ENCODE results near the gene ADGRG6. TPM values are rescaled to one million over a fixed set of nuclear protein-coding genes. Genes with fewer than 3 reads are reported as not detected.

Gene ADGRG6
- total and polyA plus RNA-seq, 8 donors, result 1.1 to 102 (median 8.9) TPM

DNA sequence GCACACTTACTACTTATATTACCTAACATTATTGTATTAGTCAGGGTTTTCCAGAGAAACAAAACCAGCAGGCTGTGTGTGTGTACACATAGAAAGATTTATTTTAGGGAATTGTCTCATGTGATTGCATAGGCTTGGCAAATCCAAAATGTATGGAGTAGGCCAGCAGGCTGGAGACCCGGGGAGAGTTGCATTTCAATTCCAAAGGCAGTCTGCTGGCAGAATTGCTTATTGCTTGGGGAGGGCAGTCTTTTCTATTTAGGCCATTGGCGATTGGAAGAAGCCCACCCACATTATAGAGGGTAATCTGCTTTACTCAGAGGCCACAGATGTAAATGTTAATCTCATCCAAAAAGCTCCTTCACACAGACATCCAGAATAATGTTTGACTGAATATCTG, 157.0 kb downstream of the ADGRG6 start:
- intact Hi-C loops (cut with DNase I; ENCODE audit: low total_unique reads), result no loop called here
- no peak for TF ChIP-seq EP300 (IDR thresholded peaks at IDR 0.05)
- TF ChIP-seq, protein P1, sequence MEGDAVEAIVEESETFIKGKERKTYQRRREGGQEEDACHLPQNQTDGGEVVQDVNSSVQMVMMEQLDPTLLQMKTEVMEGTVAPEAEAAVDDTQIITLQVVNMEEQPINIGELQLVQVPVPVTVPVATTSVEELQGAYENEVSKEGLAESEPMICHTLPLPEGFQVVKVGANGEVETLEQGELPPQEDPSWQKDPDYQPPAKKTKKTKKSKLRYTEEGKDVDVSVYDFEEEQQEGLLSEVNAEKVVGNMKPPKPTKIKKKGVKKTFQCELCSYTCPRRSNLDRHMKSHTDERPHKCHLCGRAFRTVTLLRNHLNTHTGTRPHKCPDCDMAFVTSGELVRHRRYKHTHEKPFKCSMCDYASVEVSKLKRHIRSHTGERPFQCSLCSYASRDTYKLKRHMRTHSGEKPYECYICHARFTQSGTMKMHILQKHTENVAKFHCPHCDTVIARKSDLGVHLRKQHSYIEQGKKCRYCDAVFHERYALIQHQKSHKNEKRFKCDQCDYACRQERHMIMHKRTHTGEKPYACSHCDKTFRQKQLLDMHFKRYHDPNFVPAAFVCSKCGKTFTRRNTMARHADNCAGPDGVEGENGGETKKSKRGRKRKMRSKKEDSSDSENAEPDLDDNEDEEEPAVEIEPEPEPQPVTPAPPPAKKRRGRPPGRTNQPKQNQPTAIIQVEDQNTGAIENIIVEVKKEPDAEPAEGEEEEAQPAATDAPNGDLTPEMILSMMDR (IDR thresholded peaks at IDR 0.05), result no peak
- no peak for TF ChIP-seq POLR2A (IDR thresholded peaks at IDR 0.05)
- no peak for TF ChIP-seq POLR2AphosphoS5 (IDR thresholded peaks at IDR 0.05)
- no peak overlapping the region for H3K4me3 ChIP-seq
- no peak overlapping the region for H3K27ac ChIP-seq
- H3K36me3 ChIP-seq, result no peaks in the 10 kb centered on the region
- H3K4me1 ChIP-seq, result no peaks in the 10 kb centered on the region
- no peak for DNase-seq
- 63 to 82% (median 70%) methylated on average over 2 of the region's 2 CpGs for WGBS, 5 donors
- peaks cover 0 to 16% (median 7%) of the 10 kb centered on the region in 4 donors for H3K9me3 ChIP-seq
- peaks cover 0 to 8% (median 0%) of the 10 kb centered on the region in 3 donors for H3K27me3 ChIP-seq

DNA sequence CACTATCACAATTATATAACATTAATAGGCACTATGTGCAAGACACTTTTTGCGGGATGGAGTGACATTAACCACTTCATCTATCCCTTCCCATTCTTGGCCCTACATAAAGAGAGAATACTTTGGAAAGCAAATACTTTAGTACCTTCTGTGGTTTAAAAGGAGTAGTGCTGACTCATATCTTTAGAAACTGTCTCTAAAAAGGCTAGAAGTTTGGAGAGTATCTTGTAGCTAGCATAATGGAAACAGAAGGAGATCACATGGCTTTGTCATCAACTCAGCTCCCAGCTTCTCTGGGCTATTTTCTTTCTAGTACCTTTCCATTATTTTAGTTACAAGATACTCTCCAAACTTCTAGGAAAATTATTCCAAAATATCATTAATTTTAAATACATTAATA, 157.5 kb downstream of the ADGRG6 start:
- Histone ChIP-seq H3K4me3 (no peak overlapping the region), H3K9me3 (peaks cover 0 to 16% (median 7%) of the 10 kb centered on the region in 4 donors), H3K4me1 (no peaks in the 10 kb centered on the region), H3K27ac (no peak overlapping the region), H3K27me3 (peaks cover 0 to 8% (median 0%) of the 10 kb centered on the region in 3 donors), H3K36me3 (no peaks in the 10 kb centered on the region)
- intact Hi-C loops (cut with DNase I; ENCODE audit: low total_unique reads), result no loop called here
- TF ChIP-seq POLR2AphosphoS5 (IDR thresholded peaks at IDR 0.05), result no peak
- no peak for TF ChIP-seq POLR2A (IDR thresholded peaks at IDR 0.05)
- TF ChIP-seq, protein P1 (IDR thresholded peaks at IDR 0.05), result no peak
- no peak for TF ChIP-seq EP300 (IDR thresholded peaks at IDR 0.05)
- 67 to 100% (median 94%) methylated on average over 1 of the region's 1 CpG for WGBS, 5 donors
- DNase-seq, result no peak

DNA sequence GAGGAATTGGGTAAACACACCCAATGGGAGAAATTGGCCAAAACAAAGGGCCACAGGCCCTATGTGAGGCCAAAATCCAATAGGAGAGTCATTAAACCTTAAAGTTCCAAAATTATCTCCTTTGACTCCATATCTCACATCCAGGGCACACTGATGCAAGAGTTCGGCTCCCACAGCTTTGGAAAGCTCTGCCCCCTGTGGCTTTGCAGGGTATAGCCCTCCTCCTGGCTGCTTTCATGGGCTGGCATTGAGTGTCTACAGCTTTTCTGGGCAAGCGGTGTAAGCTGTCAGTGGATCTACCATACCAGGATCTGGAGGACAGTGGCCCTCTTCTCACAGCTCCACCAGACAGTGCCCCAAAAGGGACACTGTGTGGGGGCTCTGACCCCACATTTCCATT, 160.5 kb downstream of the ADGRG6 start:
- H3K4me1 ChIP-seq, result no peaks in the 10 kb centered on the region
- peaks cover 0 to 16% (median 7%) of the 10 kb centered on the region in 4 donors for H3K9me3 ChIP-seq
- intact Hi-C loops (cut with DNase I; ENCODE audit: low total_unique reads), result no loop called here
- WGBS, 5 donors, result 88 to 95% (median 91%) methylated on average over 2 of the region's 2 CpGs
- H3K27me3 ChIP-seq, result peaks cover 0 to 8% (median 0%) of the 10 kb centered on the region in 3 donors
- H3K4me3 ChIP-seq, result no peak overlapping the region
- no peaks in the 10 kb centered on the region for H3K36me3 ChIP-seq
- no peak for TF ChIP-seq POLR2AphosphoS5 (IDR thresholded peaks at IDR 0.05)
- no peak for TF ChIP-seq POLR2A (IDR thresholded peaks at IDR 0.05)
- TF ChIP-seq EP300 (IDR thresholded peaks at IDR 0.05), result no peak
- TF ChIP-seq, protein P1 (IDR thresholded peaks at IDR 0.05), result no peak
- H3K27ac ChIP-seq, result no peak overlapping the region
- DNase-seq, result no peak

DNA sequence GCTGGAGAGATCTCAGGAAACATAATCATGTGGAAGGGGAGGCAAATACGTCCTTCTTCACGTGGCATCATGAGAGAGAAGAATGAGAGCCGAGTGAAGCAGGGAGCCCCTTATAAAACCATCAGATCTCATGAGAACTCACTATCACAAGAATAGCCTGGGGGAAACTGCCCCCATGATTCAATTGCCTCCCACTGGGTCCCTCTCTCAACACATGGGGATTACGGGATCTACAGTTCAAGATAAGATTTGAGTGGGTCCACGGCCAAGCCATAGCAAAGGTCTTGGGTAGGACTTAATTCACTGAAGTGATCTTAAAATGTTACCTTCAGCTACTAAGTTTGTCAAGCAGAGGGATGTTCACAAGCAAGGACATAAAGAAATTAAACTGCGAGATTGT, 162.2 kb downstream of the ADGRG6 start:
- Histone ChIP-seq H3K4me3 (no peak overlapping the region), H3K27me3 (peaks cover 0 to 8% (median 0%) of the 10 kb centered on the region in 3 donors), H3K27ac (no peak overlapping the region), H3K4me1 (no peaks in the 10 kb centered on the region), H3K36me3 (no peaks in the 10 kb centered on the region), H3K9me3 (peaks cover 0 to 23% (median 7%) of the 10 kb centered on the region in 4 donors)
- TF ChIP-seq EP300 (IDR thresholded peaks at IDR 0.05) (no peak), POLR2A (IDR thresholded peaks at IDR 0.05) (no peak), POLR2AphosphoS5 (IDR thresholded peaks at IDR 0.05) (no peak)
- TF ChIP-seq, protein P1 (IDR thresholded peaks at IDR 0.05), result no peak
- DNase-seq, result no peak
- WGBS, 5 donors, result 85 to 89% (median 86%) methylated on average over 6 of the region's 6 CpGs
- intact Hi-C loops (cut with DNase I; ENCODE audit: low total_unique reads), result no loop called here
